ENCODE measurements around the gene S100Z.

Gene S100Z

DNA sequence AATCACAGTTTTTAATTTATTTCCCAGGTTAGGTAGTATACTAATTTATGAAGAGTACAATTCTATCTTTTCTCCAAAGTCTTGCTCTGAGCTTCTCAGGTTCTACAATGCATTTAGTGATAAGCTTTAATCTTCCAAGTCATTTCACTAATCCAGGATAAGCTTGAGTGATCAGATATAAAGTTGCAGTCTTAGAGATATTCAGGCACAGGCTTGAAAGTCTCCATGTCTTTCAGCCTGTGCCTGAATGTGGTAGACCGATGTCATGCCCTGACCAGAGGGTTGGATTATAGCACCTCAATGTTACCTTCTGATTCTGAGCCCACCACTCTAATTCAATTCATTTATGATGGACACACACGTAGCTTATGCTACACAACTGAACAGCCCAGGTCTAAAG lies 106.2 kb downstream of the S100Z start:
- Histone ChIP-seq H3K36me3 (ENCODE audit: control insufficient read depth in 1 of 2, insufficient read depth in 2 of 2, low read length in 2 of 2) (no peaks in the 10 kb centered on the region), H3K27ac (ENCODE audit: low read length) (no peak overlapping the region), H3K4me3 (ENCODE audit: low read depth in 1 of 2, low read length in 2 of 2) (no peak overlapping the region), H3K27me3 (ENCODE audit: low read depth, low read length) (peaks cover 23% of the 10 kb centered on the region), H3K9me3 (ENCODE audit: control insufficient read depth in 1 of 2, low read length in 2 of 2) (no peaks in the 10 kb centered on the region), H3K4me1 (ENCODE audit: control insufficient read depth in 1 of 2, insufficient read depth in 2 of 2, low read length in 2 of 2) (peaks cover 0 to 14% of the 10 kb centered on the region in 2 donors)

DNA sequence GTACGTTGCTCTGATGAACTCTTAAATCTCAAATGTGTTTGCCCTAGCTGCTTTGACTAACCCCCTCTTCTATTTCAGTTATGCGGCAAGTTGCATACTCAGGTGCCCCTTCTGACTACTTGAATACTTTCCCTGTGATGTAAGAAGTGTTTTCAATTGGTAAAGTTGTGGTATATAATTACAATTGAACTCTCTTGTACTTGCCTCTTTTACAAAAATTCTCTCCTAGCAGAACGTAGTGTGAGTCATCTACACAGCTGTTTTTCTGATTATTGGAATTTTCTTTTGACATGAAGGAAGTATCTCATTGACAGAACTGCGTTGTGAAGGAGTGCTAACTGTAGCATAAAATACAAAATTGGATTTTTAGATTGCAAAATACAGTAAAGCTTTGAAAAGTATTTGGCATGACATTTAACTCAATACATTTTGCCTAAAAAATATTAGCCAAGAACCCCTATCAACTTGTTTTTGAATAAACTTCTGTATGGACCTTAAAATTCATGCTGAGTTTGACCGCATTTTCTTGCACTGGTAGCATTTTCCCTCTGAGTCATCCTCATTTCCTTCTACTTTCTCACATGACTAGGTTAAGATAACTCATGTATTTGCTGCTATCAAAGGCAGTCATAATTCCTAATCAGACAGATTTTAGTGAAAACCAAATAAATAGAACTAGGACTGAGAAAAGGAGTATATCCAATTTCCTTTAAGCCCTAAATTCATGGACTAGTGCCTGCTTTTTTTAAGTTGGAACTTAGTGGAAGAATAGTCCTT lies 109.4 kb downstream of the S100Z start:
- H3K9me3 ChIP-seq (ENCODE audit: control insufficient read depth in 1 of 2, low read length in 2 of 2): no peaks in the 10 kb centered on the region
- no peak overlapping the region for H3K4me3 ChIP-seq (ENCODE audit: low read depth in 1 of 2, low read length in 2 of 2)
- H3K4me1 ChIP-seq (ENCODE audit: control insufficient read depth in 1 of 2, insufficient read depth in 2 of 2, low read length in 2 of 2): peaks cover 0 to 5% of the 10 kb centered on the region in 2 donors
- H3K27ac ChIP-seq (ENCODE audit: low read length): no peak overlapping the region
- H3K36me3 ChIP-seq (ENCODE audit: control insufficient read depth in 1 of 2, insufficient read depth in 2 of 2, low read length in 2 of 2): no peaks in the 10 kb centered on the region
- peaks cover 8% of the 10 kb centered on the region for H3K27me3 ChIP-seq (ENCODE audit: low read depth, low read length)

DNA sequence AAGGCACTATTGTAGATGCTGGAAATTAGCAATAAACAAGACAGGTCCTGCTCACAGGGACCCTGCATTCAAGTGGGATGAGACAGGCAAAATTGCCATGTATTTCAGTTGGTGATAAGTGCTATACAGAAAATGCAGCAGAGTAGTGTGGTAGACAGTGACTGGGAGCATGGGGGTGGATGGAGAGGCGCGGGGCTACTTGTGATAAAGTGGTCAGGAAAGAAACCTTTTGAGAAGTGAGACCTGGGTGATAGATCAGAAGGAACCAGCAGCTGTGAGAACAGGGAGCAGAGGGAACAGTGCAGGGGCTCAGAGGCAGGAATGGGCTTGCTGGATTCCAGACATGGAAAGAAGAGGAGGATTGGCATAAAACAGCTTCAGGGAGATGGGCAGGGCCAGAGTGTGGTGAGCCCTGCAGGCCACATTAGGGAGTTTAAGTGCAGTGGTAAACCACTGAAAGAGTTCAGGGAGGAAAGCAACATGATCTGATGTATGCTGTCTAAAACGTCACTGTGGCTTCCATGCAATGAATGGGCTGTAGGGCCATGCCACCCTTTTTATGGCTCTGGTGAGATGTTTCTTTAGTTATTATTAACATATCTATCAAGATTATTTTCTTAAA lies 110.3 kb downstream of the S100Z start:
- Histone ChIP-seq H3K27ac (ENCODE audit: low read length) (no peak overlapping the region), H3K4me1 (ENCODE audit: control insufficient read depth in 1 of 2, insufficient read depth in 2 of 2, low read length in 2 of 2) (no peaks in the 10 kb centered on the region), H3K36me3 (ENCODE audit: control insufficient read depth in 1 of 2, insufficient read depth in 2 of 2, low read length in 2 of 2) (no peaks in the 10 kb centered on the region), H3K27me3 (ENCODE audit: low read depth, low read length) (no peaks in the 10 kb centered on the region), H3K9me3 (ENCODE audit: control insufficient read depth in 1 of 2, low read length in 2 of 2) (no peaks in the 10 kb centered on the region), H3K4me3 (ENCODE audit: low read depth in 1 of 2, low read length in 2 of 2) (no peak overlapping the region)

DNA sequence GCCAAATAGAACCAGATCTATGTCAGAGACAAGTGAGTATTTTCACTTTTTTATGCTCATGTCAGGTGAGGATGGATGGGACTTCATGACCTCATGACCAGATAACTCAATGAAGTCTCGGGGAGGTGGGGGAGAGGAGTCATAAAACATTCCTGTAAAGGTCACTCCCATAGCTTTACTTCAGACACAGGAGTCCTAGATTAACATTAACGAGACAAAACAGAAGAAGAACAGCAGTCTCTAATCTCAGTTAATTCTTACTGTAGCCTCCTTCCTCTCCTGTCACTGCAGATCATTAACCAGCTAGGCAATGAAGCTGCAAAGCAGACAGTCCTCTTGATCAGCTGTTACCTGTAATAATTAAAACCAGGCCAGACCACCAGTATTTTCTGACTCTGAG lies 114.2 kb downstream of the S100Z start:
- no peaks in the 10 kb centered on the region for H3K27me3 ChIP-seq (ENCODE audit: low read depth, low read length)
- no peak overlapping the region for H3K4me3 ChIP-seq (ENCODE audit: low read depth in 1 of 2, low read length in 2 of 2)
- no peak overlapping the region for H3K27ac ChIP-seq (ENCODE audit: low read length)
- H3K4me1 ChIP-seq (ENCODE audit: control insufficient read depth in 1 of 2, insufficient read depth in 2 of 2, low read length in 2 of 2): no peaks in the 10 kb centered on the region
- H3K36me3 ChIP-seq (ENCODE audit: control insufficient read depth in 1 of 2, insufficient read depth in 2 of 2, low read length in 2 of 2): no peaks in the 10 kb centered on the region
- no peaks in the 10 kb centered on the region for H3K9me3 ChIP-seq (ENCODE audit: control insufficient read depth in 1 of 2, low read length in 2 of 2)

Data from muscle layer of duodenum (tissue), 2 donors.